Dermis microvascular lymphatic vessel endothelial cell (primary cell): ENCODE results near the gene YBX2. TPM values are rescaled to one million over a fixed set of nuclear protein-coding genes. Genes with fewer than 3 reads are reported as not detected.
"Not testable (repeated sequence)": the region's sequence is repeated elsewhere in the genome, so short reads cannot be mapped to it uniquely, and the experiment has no call there.

Experiments used
- DNase-seq, 2 donors: peaks; one replicate each; pipeline versions ENCODE4 v3.0.0 to v3.0.0-alpha.2; 2010; ENCODE audit warnings: low read depth in 2 of 2
- total RNA-seq: library from RNA; depleted of rRNA; stranded (reverse); fragments of >200 nt; gene quantifications from 2 replicates; pipeline ENCODE4 v1.2.1, GENCODE V29; 2014

YBX2 gene
- total RNA-seq = 0.25 and 0.26 TPM in 2 replicates

DNA sequence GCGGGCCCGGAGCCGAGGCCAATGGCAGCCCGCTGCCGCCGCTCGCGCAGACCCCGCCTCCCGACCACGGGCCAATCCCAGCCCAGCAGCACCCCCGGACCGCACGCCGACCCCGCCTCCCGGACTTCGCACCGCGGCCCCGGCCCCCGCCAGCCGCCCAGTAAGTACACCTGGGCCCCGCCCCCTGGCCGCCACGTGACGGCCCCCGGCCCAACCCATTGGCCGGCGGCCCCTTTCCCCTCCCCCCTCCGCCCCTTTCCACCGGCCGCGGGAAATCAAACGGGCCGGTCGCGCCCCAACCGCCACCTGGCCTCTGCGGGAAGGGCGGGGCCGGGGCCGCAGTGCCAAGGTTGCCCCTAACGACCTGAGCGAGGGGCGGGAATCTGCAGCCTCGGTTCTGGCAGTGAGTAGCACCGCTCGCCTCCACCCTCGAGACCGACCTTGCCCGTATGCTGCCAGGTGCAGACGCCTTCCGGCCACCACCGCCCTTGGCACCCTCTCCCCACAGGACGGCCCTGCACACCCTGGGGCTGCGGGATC, at the start of gene YBX2:
TSS of gene YBX2 (minus strand) at position 26 of the 540 bp plus-strand sequence. CDS start 139 bp downstream, outside the sequence.
- DNase-seq = peak in 1 of 2 donors; percentile 62

DNA sequence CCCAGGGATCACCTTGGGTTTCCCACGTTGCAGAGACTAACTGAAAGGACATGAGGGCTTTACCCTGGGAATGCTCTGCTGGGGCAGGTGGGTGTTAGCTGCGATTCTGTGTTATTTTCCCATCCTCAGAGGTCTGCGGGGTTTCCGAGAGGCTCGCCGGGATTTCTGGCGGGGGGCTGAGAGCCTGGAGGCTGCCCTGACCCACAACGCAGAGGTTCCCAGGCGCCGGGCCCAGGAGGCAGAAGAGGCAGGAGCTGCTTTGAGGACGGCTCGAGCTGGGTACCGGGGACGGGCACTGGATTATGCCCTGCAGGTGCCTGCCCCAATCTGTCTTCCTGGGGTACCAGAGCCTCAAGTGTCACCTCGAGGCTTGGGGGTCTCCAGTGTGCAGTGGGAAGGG, 48.8 kb upstream of the YBX2 start:
- no peak for DNase-seq

DNA sequence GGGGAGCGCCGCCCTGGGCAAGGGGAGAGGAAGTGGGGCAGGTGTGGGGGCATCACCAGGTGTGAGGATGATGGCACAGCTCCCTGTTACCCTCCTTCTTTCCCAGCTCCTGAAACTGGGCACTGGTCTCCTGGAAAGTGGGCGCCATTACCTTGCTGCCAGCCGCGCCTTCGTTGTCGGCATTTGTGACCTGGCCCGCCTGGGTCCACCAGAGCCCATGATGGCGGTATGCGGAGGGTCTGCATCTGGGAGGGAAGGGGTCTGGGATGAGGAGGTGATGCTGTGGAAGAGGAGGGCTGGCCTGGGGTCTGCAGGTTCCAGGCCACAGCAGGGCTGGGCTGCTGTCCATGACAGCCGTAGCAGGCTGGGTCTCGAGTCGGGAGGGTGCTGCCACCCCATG, 47.4 kb upstream of the YBX2 start:
- no peak for DNase-seq

DNA sequence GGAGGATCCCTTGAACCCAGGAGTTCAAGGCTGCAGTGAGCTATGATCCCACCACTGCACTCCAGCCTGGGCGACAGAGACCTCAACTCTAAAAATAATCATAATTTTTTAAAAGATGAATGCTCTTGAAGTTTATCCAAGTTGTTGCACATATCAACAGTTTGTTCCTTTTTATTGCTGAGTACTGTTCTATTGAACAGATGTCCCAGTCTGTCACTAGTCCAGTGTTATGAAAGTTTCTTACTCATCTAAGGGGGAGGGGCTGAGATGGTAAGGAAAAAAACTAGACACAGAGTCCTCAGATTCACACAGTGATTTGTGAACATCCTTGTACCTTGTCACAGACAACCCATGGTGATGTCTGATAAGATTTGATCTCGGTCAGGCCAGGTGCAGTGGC, 45.7 kb upstream of the YBX2 start:
- DNase-seq = no peak

DNA sequence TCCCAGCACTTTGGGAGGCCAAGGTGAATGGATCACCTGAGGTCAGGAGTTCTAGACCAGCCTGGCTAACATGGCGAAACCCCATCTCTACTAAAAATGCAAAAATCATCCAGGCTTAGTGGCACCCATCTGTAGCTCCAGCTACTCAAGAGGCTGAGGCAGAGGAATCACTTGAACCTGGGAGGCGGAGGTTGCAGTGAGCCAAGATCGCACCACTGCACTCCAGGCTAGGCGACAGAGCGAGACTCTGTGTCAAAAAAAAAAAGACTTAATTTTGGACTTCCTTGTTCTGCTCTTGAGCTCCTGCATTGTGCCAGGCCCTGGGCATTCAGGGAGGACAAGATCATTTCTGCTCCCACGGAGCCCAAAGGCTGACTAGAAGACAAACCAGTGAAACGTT, 43.2 kb upstream of the YBX2 start:
- DNase-seq = not testable (repeated sequence)

DNA sequence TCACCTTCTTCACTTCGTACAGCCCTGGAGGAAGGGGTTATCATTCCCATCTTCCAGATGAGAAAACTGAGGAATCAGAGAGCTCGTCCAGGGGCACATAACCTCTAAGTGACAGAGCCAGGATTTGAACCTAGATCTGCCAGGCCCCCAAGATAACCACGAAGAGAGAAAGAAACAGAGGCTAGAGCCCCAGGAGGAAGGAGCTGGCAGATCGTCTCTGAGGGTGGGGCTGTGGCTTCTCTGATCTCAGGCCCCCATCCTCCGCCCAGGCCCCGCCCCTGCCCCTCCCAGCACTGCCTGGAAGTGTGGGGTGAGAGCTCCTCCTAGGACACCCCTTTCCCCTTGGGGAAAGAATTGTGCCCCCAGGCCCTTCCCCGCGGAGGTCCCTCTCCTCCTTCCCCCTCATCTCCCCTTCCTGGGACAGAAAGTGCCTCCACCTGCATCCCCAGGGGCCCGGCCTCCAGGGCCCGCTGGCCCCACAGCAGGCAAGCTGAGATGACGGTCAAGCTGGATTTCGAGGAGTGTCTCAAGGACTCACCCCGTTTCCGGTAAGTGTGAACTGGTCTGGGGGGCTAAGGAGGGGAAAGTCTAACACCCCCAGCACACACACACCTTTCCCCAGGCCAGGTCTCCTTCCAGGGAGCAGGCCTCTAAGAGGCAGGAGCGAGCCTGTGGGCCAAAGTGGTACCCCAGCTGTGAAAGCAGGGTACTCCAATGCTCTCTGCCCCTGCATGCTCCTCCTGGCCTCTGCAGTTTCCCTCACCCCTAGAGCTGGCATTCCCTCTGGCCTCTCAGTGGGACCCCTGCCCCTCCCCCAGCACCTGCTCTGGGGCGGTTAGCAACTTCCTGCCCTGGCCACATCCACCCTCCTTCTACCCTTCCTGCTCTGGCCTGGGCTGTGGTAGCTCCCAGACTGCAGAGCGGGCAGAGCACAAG, 42.1 kb upstream of the YBX2 start, which contains the start of gene ACAP1:
TSS of gene ACAP1 (plus strand) at position 290 of the 936 bp plus-strand sequence. CDS start at position 496, 206 bp downstream.
- no peak for DNase-seq

DNA sequence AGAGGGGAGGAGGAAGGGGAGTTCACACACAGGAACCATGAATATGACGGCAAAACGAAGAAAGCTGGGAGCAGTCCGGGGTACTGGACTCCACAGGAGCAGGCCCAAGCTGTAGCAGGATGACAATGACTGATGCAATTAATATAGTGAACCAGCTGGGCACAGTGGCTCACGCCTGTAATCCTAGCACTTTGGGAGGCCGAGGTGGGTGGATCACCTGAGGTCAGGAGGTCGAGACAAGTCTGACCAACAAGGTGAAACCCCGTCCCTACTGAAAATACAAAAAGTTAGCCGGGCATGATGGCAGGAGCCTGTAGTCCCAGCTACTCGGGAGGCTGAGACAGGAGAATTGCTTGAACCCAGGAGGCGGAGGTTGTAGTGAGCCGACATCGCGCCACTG, 41.3 kb upstream of the YBX2 start:
- DNase-seq = not testable (repeated sequence)

DNA sequence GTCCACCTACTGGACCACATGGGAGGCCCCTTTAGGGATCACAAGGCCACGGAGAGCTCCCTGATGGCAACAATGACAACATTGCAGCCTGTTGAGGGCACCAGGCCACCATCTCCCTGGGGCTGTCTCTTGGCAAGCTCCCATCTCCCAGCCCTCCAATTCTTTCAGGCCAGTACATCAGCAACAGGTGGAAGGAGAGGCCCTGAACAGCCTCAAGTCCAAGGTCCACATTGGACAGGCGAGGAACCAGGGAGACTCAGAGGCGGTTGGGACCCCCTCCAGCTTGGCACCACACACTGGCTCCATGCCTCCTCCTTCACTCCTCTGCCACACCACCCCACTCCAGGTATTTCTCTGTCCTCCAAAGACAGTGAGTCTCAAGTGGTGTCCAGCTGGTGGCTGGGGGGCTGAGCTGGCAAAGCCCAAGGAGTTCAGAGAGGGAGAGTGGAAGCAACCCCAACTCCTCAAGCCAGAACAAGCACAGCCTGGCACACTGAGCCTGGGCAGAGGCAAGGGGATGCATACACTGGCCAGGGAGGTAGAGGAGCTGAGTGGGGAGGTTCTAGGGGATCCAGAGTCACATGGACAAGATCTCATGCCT, 40.6 kb upstream of the YBX2 start:
- no peak for DNase-seq

DNA sequence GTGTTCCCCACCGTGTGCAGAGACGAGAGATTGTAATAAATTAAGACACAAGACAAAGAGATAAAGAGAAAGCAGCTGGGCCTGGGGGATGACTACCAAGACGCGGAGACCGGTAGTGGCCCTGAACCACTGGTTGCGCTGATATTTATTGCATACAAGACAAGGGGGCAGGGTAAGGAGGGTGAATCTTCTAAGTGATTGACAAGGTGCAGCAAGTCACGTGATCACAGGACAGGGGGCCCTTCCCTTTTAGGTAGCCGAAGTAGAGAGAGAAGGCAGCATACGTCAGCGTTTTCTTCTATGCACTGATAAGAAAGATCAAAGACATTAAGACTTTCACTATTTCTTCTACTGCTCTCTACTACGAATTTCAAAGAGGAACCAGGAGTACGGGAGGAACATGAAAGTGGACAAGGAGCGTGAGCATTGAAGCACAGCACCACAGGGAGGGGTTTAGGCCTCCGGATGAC, 38.2 kb upstream of the YBX2 start:
- not testable (repeated sequence) for DNase-seq

DNA sequence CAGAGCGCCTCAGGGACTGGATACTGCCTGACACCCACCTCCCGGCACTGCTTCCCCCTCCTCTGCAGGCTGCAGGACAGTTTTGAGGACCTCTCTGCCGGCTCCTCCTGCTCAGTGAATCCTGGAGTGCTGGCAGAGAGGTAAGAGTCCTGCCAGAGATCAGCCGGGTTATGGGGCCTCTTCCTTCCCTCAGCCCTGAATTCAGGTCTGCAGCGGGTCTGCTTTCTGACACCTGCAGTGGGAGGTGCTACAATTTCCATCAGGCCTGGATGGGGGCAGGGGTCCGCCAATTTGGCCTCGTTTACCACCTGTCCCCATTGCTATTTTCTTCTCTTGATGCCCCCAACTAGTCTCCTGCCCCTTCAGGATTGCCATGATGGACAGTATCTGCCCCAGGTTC, 37.7 kb upstream of the YBX2 start:
- DNase-seq = no peak

DNA sequence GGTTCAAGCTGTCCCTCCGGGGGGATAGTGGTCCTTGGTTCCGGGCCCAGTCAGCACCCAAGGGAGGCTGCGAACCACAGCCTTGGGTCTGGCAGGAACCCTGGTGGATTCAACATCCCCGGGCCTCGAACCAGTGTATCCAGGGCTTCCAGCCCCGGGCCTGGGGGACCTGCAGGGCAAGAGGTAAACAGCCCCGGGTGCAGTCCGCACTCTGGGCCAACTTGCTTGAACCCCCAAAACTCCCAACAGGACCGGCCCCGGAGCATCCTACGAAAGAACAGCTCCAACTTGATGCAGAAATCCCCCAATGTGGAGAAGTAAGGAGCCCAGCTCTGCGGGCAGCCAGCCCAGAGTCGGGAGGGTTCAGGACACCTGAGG, 36.2 kb upstream of the YBX2 start:
- no peak for DNase-seq

DNA sequence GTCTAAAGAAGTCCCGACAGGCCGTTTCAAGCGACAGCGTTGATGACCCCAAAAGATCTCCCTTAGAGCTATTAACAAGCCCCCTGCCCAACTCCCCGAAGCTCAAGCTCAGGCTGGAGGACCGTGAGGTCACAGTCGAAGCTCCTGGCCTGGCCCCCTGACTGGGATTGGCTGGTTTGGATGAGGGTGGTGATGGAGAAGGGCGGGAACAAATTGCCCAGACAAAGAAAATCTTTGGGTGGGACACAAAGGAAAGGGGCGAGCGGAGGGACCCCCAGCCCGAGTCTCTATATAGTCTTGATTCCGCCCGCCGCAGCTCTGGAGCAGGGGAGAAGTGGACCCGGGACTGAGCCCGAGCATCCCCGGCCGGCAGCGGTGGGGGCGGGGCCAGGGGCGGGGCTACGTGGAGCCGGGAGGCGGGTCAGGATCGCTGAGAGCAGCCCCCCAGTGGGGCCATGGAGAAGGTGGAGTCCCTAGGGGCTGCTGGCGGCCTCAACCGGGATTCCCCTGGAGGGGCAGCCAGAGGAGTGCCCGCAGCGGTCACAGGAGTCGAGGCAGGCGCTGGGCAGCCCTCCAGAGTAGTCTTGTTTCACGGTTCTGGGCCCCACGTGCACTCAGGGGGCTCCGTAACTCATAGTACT, 35.7 kb upstream of the YBX2 start:
- peak in 1 of 2 donors; percentile 82 for DNase-seq

DNA sequence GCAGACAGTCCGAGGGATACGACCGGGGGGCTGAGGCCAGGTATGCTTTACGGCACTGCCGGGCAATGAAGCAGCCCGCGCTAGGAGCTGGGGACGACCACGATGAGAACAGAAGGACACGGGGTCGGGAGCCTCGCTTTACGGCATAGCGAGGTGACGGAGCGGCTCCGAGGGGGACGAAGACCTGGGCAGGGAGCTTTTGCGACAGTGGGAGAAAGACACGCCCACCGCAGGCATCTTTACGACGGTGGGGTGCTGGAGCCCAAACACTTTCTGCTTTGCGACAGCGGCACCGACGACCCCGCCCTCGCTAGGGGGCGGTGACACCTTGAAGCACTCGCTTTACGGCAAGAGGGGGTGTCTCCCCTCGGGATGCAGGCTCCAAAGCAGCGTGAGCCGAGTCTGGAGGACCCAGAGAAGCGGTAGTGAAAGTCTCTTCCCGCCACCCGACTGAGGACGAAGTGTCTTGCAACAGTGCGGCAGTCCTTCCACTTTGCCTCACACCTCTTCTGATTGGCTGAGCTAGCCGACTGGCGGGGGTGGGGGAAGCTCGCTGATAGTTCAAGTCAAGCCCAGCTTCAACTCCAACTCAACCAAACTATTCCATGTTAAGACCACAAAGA, 35.0 kb upstream of the YBX2 start:
- peak; percentile 98 to 99 for DNase-seq

DNA sequence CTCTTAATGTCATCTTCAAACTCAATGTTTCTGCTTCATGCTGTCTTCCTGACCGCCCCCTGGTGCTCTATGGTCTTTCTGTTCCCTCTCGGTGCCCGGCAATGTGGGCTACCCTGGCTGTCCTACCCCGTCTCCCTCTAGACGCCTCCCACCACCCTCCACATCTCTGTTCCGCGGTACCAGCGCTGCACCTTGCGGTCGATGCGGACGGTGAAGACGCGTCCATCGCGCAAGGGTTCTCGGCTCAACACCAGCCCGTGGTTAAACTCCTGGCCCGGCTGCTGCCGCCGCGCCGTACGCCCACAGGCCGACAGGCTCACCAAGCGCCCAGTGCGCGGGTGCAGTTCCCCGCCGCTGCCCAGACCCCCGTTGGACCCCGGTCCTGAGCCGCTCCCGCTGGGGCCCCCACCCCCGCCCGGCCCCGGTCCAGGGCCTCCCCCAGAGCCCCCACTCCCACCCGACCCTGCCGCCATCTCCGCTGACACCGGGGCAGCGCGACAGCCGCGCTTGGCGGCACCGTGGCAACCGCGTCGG, 34.5 kb upstream of the YBX2 start, which contains the start of gene NEURL4:
TSS of gene NEURL4 (minus strand) at position 496 of the 534 bp plus-strand sequence. CDS start at position 473, 23 bp downstream.
- DNase-seq = no peak

DNA sequence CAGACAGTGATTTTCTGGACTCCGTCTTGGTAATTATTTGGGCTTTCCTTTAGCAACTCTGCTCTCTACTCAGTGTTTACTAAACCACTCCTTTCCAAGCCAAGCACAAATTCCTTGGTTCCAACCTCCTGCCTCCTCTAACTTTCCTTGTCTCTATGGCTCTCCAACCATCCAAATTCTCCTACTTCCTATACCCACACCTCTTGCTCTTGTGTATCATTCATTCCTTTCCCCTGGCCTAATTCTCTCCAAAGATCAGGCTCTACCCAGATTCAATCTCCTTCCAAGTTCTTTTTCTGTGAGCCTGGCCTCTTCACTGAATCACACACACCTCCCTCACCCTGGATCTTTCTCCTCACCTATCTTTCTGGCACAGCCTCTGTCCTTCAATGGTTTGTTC, 33.6 kb upstream of the YBX2 start:
- DNase-seq = no peak

DNA sequence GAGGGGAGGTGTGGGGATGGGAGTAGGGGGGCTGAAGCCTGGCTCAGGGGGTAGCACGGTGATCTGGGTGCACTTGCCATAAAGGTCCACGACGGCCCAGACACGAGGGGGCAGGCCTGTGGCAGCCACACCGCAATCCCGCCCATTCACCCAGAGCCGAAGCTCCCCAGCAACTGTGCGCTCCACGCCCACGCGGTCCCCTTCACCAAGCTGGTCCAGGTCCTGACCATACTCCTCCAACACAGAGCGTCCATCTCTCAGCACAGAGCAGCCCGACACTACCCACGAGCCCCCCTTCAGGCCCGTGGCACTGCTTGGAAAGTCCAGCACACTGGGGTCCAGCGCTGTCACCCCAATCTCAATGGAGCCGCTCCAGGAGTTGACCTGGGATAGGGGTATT, 33.1 kb upstream of the YBX2 start:
- no peak for DNase-seq

DNA sequence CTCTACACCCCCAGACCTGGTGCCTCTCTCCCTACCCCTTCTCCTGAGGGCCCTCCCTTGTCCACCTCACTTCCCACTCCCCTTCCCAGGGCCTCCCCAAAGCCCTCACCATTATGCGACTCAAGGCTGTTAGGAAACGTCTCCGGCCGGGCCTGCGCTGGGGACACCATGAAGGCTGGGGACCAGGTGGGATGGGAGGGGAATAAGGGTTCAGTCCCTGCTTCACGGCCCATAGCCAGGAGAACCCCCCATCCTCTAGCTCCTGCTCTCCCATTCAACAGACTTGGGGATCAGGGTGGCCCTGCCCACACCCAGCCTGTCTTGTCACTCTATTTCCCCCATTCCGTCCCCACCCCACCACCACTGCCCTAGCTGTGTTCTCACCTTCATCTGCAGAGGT, 32.6 kb upstream of the YBX2 start:
- no peak for DNase-seq

DNA sequence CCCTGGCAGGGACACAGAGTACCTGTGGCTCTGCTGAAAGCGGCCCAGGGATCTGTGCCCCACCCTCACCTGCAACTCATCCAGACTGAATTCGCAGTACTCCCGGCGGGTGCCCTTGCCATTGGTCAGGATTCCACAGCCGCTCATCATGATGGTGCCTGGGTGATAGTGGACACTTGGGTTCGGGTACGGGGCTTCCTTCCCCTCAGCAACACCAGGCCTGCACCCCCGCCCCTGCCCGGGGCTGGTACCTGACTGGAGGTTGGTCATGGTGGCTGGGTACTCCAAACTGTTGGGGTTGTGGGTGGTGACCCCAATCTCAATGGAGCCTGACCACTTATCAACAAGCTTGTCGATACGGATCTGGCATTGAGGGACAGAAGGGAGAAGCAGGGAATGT, 31.7 kb upstream of the YBX2 start:
- DNase-seq = no peak

DNA sequence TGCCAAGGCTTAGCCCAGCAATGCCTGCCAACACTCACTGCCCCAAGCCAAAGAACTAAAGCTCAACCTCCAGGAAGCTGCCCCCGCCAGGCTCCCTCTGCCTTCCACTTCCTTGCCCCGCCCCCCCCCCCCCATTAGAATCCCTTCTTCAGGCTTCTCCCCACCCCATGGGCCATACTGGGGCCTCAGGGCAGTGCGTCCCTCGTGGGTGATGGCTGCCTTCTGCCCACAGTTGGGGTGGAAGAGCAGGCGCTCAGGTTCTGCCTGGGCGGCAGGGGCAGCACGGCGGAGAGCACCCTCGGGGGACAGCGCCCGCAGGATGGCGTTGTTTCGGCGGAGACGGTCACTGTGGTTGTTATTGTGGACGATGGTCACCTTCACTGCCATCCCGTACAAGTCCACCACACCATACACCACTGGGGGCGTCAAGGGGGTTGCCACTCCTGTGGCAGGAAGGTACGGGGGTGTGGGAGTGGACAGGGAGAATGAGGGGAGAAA, 30.6 kb upstream of the YBX2 start:
- no peak for DNase-seq

DNA sequence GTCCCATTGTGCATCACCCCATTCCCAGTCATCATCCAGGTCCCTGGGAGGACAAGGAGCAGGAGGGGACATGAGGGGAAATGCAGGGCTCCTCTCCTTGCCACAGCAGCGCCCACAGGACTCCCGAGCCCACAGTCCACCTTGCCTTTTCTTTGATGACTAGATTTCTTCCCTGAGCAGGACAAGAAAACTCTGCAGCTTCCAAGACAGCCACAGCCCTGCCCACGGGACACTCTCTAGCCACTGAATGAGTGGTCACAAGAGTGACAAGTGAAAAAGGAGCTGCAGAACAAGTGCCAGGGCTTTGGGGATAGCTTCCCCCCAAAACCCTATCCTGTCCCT, 30.0 kb upstream of the YBX2 start:
- DNase-seq = no peak
